SJSA1 (cell line): ENCODE data around the gene DUSP9. TPM values are rescaled to one million over a fixed set of nuclear protein-coding genes. Genes with fewer than 3 reads are reported as not detected.
A peak's percentile ranks its signal among the peaks of the same experiment; 100 is the strongest.
"Not testable (repeated sequence)": the region's sequence is repeated elsewhere in the genome, so short reads cannot be mapped to it uniquely, and the experiment has no call there.

Source experiments
- DNase-seq, 2 experiments: peaks; one replicate each; pipeline ENCODE4 v3.0.0-alpha.2; 2015 to 2020; ENCODE audit warnings: low spot score in 2 of 2, low read depth in 1 of 2
- H3K27ac ChIP-seq: fragments of 250-450 bp; sonication (Bioruptor Pico); 2 replicates; pipeline ENCODE4 v1.5.1; 2020; ENCODE audit warnings: mild to moderate bottlenecking, moderate library complexity
- H3K27me3 ChIP-seq: fragments of 250-450 bp; sonication (Bioruptor Pico); replicated peaks from 2 replicates; pipeline ENCODE4 v1.5.1; 2020; ENCODE audit warnings: mild to moderate bottlenecking, moderate library complexity
- H3K36me3 ChIP-seq: fragments of 250-450 bp; sonication (Bioruptor Pico); 2 replicates; pipeline ENCODE4 v1.5.1; 2020; ENCODE audit warnings: mild to moderate bottlenecking
- H3K4me1 ChIP-seq: fragments of 250-450 bp; sonication (Bioruptor Pico); replicated peaks from 2 replicates; pipeline ENCODE4 v1.6.1; 2021; ENCODE audit warnings: mild to moderate bottlenecking
- H3K4me3 ChIP-seq: fragments of 250-450 bp; sonication (Bioruptor Pico); 2 replicates; pipeline ENCODE4 v1.5.1; 2020; ENCODE audit warnings: mild to moderate bottlenecking
- H3K9me3 ChIP-seq: fragments of 250-450 bp; sonication (Bioruptor Pico); replicated peaks from 2 replicates; pipeline ENCODE4 v1.5.1; 2020; ENCODE audit warnings: mild to moderate bottlenecking
- total RNA-seq: library from RNA; depleted of rRNA; stranded (reverse); fragments of >200 nt; shearing (Covaris generic); gene quantifications from 2 replicates; pipeline ENCODE4 v1.2.3, GENCODE V29; 2014; rRNA removed

Gene DUSP9, protein sequence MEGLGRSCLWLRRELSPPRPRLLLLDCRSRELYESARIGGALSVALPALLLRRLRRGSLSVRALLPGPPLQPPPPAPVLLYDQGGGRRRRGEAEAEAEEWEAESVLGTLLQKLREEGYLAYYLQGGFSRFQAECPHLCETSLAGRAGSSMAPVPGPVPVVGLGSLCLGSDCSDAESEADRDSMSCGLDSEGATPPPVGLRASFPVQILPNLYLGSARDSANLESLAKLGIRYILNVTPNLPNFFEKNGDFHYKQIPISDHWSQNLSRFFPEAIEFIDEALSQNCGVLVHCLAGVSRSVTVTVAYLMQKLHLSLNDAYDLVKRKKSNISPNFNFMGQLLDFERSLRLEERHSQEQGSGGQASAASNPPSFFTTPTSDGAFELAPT
- 0.08 TPM in 1 of 2 replicates, not detected in the other for total RNA-seq

GRCh38 chrX:153646620-153647373, at the start of gene DUSP9:
DUSP9 (plus strand) TSS chrX:153647203; CDS start chrX:153647954, 751 bp downstream.
- H3K4me1 ChIP-seq = no peaks in the 10 kb centered on the region; the same call in 1 of the 2 replicates
- no peak within 1 kb of the TSS for H3K4me3 ChIP-seq
- no peaks in the 10 kb centered on the region for H3K36me3 ChIP-seq
- no peaks in the 10 kb centered on the region for H3K9me3 ChIP-seq
- peaks cover 19% of the 10 kb centered on the region for H3K27me3 ChIP-seq
- peak in 1 of 2 experiments; percentile 38 for DNase-seq
- H3K27ac ChIP-seq = no peak within 1 kb of the TSS

GRCh38 chrX:153598541-153599191, 48.3 kb upstream of the DUSP9 start, which contains the start of gene CCNQ:
CCNQ (minus strand) TSS chrX:153599139; CDS start chrX:153599073, 66 bp downstream.
- no peaks in the 10 kb centered on the region for H3K27me3 ChIP-seq
- peak within 1 kb of the TSS; percentile 91 for H3K4me3 ChIP-seq
- H3K9me3 ChIP-seq = no peaks in the 10 kb centered on the region
- H3K27ac ChIP-seq = peak within 1 kb of the TSS; percentile 34
- peaks cover 9% of the 10 kb centered on the region; the same call in 1 of the 2 replicates for H3K4me1 ChIP-seq
- DNase-seq = peak in 1 of 2 experiments; percentile 59
- no peaks in the 10 kb centered on the region for H3K36me3 ChIP-seq

DNA sequence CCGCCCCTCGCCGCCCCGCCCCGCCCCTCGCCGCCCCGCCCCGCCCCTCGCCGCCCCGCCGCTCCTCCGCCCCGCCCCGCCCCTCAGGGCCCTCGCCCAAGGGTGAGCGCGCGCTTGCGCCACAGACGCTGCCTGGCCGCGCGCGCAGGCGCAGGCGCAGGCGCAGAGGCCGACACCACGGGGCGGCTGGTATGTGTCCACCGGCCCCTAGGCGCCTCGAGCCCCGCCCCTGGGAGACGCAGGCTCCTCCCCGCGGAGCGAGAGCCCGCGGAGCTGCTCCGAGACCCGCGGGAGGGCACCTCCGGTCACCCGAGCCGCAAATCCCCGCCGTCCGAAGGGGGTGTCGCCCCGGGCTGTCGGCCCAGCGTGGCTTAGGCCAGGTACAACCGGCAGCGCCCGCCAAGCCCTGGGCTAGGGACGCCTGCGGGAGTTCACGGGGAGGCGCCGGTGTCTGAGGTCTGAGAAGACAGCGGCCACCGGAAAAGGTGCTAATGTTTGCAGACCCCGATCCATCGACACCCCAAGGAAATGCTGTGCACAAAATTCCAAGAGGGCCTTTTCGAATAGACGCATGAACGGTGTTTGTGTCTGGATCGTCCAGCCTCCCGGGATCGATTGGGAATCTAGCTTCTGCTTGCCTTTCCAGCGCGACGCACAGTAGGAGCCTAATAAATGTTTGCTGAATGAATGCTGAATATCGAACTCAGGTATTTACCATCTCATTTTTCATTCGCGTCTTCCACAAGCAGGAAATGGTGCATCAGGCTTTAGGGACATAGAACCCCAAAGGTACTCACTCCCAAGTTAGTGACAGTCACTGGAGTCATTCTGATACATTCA, 47.6 kb upstream of the DUSP9 start:
- Histone ChIP-seq H3K4me3 (peak overlapping the region; percentile 91), H3K9me3 (no peaks in the 10 kb centered on the region), H3K27me3 (no peaks in the 10 kb centered on the region), H3K27ac (peak overlapping the region; percentile 25), H3K4me1 (peaks cover 9% of the 10 kb centered on the region; the same call in 1 of the 2 replicates), H3K36me3 (no peaks in the 10 kb centered on the region)
- peak; percentile 78 to 85 for DNase-seq

- no peaks in the 10 kb centered on the region for H3K9me3 ChIP-seq
- peaks cover 9% of the 10 kb centered on the region; the same call in 1 of the 2 replicates for H3K4me1 ChIP-seq
- peak overlapping the region; percentile 91 for H3K4me3 ChIP-seq
- H3K27me3 ChIP-seq = no peaks in the 10 kb centered on the region
- peak in 1 of 2 experiments; percentile 1 for DNase-seq
- no peaks in the 10 kb centered on the region for H3K36me3 ChIP-seq
- H3K27ac ChIP-seq = no peak overlapping the region
Measured at GRCh38 chrX:153600032-153600373, 47.0 kb upstream of the DUSP9 start.

GRCh38 chrX:153600921-153601320, 46.1 kb upstream of the DUSP9 start:
- H3K27me3 ChIP-seq = no peaks in the 10 kb centered on the region
- H3K36me3 ChIP-seq = no peaks in the 10 kb centered on the region
- no peak overlapping the region for H3K4me3 ChIP-seq
- no peak overlapping the region for H3K27ac ChIP-seq
- H3K9me3 ChIP-seq = no peaks in the 10 kb centered on the region
- DNase-seq = no peak
- peaks cover 9% of the 10 kb centered on the region; the same call in 1 of the 2 replicates for H3K4me1 ChIP-seq

GRCh38 chrX:153601511-153602110, 45.4 kb upstream of the DUSP9 start:
- no peak for DNase-seq
- Histone ChIP-seq H3K36me3 (no peaks in the 10 kb centered on the region), H3K9me3 (no peaks in the 10 kb centered on the region), H3K27ac (no peak overlapping the region), H3K4me3 (no peak overlapping the region), H3K27me3 (no peaks in the 10 kb centered on the region), H3K4me1 (peaks cover 9% of the 10 kb centered on the region; the same call in 1 of the 2 replicates)

DNA sequence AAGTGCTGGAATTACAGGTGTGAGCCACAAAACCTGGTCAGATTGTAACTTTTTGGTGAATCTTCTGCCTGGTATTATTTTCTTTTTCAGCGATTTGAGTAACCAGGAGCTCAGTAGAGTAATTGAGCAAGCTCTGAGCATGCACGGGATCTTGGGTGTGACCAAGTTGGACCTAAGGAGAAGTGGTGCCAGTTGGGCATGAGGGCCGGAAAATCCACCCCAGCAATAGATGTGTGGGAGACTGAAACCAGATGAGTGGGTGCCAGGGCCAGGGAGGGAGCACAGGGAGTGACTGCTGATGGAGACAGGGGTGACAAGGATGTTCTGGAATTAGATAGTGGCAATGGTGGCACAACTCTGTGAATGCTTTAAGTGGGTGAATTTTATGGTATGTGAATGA, 44.4 kb upstream of the DUSP9 start:
- Histone ChIP-seq H3K4me3 (no peak overlapping the region), H3K27ac (no peak overlapping the region), H3K27me3 (no peaks in the 10 kb centered on the region), H3K4me1 (peaks cover 9% of the 10 kb centered on the region; the same call in 1 of the 2 replicates), H3K36me3 (no peaks in the 10 kb centered on the region), H3K9me3 (no peaks in the 10 kb centered on the region)
- no peak for DNase-seq

DNA sequence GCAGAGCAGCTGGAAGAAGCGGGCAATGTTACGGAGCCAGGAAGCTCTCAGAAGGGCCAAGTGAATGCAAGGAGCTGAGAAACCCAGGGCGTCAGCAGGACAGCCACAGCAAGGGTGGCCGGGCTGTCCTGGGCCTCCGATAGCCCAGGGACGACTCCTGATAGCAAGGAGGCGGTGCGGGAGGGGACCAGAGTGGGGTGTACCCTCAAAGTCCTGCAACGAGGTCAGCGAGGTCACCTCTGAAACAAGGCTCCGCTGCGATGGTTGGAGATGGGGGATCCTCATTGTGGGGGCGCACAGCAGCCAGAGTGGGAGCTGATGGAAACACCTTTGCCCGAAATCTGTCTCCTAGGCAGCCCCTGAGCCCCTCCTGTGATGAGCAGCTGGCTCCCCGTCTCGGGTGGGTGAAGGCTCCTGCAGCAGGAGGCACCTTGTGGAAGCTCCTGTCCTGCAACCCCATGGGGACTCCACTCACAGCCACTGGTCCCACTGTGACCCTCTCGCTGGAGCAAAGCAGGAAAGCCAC, 43.8 kb upstream of the DUSP9 start:
- Histone ChIP-seq H3K27ac (no peak overlapping the region), H3K36me3 (no peaks in the 10 kb centered on the region), H3K9me3 (no peaks in the 10 kb centered on the region), H3K27me3 (no peaks in the 10 kb centered on the region), H3K4me3 (no peak overlapping the region), H3K4me1 (peaks cover 3% of the 10 kb centered on the region; the same call in 1 of the 2 replicates)
- no peak for DNase-seq

- not testable (repeated sequence) for H3K36me3 ChIP-seq, DNase-seq, H3K27ac ChIP-seq, H3K27me3 ChIP-seq, H3K4me3 ChIP-seq, H3K9me3 ChIP-seq, H3K4me1 ChIP-seq
Measured at GRCh38 chrX:153604666-153605380, 42.2 kb upstream of the DUSP9 start.

DNA sequence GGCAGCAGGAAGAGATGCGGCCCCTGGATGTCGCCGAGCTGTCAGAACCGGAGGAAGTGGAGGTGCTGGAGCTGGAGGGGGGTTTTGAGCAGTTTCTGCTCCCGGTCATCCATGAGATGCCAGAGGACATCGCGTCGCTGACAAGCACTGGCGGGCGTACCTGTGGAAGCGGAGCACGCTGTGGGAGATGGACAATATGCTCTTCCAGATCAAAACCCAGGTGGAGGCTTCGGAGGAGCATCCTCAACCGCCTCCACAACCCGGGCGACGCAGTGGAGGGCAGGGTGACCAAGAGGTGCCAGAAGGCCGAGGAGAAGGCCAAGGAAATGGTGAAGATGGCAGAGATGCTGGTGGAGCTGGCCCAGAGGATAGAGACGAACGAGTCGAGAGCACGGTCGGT, 40.5 kb upstream of the DUSP9 start:
- no peaks in the 10 kb centered on the region for H3K36me3 ChIP-seq
- H3K4me3 ChIP-seq = no peak overlapping the region
- H3K9me3 ChIP-seq = no peaks in the 10 kb centered on the region
- H3K27ac ChIP-seq = no peak overlapping the region
- H3K27me3 ChIP-seq = no peaks in the 10 kb centered on the region; the same call in 1 of the 2 replicates
- no peak for DNase-seq
- H3K4me1 ChIP-seq = no peaks in the 10 kb centered on the region; the same call in 1 of the 2 replicates

DNA sequence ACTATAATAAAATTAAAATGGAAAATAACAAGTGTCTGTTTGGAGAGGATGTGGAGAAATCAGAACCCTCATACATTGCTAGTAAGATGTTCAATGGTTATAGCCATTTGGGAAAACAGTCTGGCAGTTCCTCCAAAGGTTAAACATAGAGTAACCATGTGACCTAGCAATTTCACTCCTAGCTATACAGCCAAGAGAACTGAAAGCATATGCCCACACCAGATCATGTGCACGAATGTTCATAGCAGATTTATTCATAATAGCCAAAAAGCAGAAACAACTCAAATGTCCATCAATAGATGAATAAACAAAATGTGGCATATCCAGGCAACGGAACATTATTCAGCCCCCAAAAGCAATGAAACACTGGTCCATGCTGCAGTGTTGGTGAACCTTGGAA, 38.6 kb upstream of the DUSP9 start:
- no peak overlapping the region for H3K27ac ChIP-seq
- no peaks in the 10 kb centered on the region; the same call in 1 of the 2 replicates for H3K4me1 ChIP-seq
- no peaks in the 10 kb centered on the region; the same call in 1 of the 2 replicates for H3K27me3 ChIP-seq
- no peak overlapping the region for H3K4me3 ChIP-seq
- no peaks in the 10 kb centered on the region for H3K9me3 ChIP-seq
- no peaks in the 10 kb centered on the region for H3K36me3 ChIP-seq
- DNase-seq = no peak

- H3K9me3 ChIP-seq = no peaks in the 10 kb centered on the region
- no peaks in the 10 kb centered on the region; the same call in 1 of the 2 replicates for H3K4me1 ChIP-seq
- H3K4me3 ChIP-seq = no peak overlapping the region
- no peaks in the 10 kb centered on the region for H3K36me3 ChIP-seq
- no peaks in the 10 kb centered on the region; the same call in 1 of the 2 replicates for H3K27me3 ChIP-seq
- no peak overlapping the region for H3K27ac ChIP-seq
- DNase-seq = no peak
Measured at GRCh38 chrX:153608806-153609205, 38.2 kb upstream of the DUSP9 start.
